Erythroblast (primary cell): ENCODE data around the gene IFT57.

ENCODE experiments used
- GATA1 ChIP-seq: IDR thresholded peaks from 2 replicates; pipeline ENCODE4 v1.6.1; 2011; ENCODE audit warnings: low read depth, mild to moderate bottlenecking, control low read depth, low read length, moderate library complexity
- POLR2A ChIP-seq: IDR thresholded peaks from 2 replicates; pipeline ENCODE4 v1.6.1; 2011; ENCODE audit warnings: mild to moderate bottlenecking, low read length

DNA sequence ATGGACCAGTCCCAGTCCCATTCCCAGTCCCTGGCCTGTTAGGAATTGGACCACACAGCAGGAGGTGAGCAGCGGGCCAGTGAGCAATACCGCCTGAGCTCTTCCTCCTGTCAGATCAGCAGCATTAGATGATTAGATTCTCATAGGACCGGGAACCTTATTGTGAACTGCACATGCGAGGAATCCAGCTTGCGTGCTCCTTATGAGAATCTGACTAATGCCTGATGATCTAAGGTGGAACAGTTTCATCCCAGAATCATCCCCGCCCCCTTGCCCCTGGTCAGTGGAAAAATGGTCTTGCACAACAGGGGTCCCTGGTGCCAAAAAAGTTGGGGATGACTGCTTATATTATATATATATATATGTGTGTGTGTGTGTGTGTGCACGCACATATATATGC lies 63.1 kb downstream of the IFT57 start:
- no peak for TF ChIP-seq POLR2A
- no peak for TF ChIP-seq GATA1
